Measurements from ENCODE around the gene SERPINA10.

SERPINA10 gene, protein sequence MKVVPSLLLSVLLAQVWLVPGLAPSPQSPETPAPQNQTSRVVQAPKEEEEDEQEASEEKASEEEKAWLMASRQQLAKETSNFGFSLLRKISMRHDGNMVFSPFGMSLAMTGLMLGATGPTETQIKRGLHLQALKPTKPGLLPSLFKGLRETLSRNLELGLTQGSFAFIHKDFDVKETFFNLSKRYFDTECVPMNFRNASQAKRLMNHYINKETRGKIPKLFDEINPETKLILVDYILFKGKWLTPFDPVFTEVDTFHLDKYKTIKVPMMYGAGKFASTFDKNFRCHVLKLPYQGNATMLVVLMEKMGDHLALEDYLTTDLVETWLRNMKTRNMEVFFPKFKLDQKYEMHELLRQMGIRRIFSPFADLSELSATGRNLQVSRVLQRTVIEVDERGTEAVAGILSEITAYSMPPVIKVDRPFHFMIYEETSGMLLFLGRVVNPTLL

DNA sequence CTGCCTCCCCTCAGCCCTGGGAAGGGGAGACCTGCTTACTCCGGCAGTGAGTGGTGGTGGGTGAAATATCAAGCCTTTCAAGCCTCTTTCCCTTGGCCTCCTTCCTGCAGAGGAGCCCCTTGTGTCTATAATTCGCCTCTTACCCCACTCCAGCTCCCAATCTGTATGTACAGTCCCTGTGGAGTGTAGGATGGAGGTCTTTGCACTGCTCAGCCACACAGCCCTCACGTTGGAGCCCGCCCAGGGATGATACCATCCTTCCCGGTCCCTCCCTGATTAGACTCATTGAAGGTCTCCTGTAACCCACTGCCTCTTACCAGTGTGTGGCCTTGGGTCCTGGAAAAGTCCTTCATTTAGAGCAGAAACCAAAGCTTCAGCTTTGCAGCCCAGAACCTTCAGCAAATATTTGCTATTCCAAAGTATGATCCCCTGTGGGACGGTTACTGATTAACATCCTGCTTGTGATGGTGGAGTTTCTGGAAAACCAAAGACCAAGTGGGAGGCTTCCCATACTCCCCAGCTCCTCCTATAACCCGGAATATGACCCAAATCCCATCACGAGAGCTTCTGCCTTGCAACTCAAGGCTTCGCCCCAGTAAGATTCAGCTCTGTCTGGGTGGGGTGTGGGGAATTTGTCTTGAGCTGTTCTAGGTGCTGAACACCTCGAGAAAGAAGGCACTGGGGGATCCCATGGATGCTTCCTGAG lies at the start of gene SERPINA10:
Gene SERPINA10, minus strand, starts transcription at position 397 of the 706 bp plus-strand sequence. CDS start 2,675 bp downstream, outside the sequence.
- DNase-seq (ENCODE audit: insufficient read length, low spot score) = no peak
- no peak for FAIRE-seq
- no peak for TF ChIP-seq CTCF (IDR thresholded peaks at IDR 0.05; ENCODE audit: insufficient read depth, missing control alignments)

DNA sequence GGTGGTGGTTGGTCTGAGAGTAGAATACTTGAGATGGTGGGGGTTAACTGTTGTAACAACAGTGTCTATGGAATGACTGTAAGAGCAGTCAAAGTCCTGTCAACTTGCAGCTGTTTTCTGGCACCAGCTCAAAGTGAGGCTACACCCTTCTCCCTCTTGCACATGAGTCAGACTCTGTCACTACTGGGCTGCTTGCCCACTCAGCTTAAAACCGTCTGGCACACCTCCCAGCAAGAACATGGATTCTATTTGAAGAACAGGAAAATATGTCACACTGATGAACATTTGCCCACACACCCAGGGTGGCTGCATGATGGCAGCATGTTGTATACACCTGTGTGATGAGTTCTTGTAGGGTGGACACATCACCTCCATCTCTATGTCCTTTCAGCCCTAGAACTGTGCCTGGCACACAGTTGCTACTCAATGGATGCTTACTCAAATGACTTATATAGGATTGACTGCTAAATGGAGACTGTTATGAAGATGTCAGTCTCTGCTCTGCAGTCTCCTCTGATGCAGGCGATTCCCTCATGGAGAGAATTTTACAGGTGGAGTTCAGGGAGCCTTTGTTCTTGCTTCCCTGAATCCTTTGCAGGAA lies 49.4 kb upstream of the SERPINA10 start:
- no peak for TF ChIP-seq CTCF (IDR thresholded peaks at IDR 0.05; ENCODE audit: insufficient read depth, missing control alignments)
- no peak for DNase-seq (ENCODE audit: insufficient read length, low spot score)

DNA sequence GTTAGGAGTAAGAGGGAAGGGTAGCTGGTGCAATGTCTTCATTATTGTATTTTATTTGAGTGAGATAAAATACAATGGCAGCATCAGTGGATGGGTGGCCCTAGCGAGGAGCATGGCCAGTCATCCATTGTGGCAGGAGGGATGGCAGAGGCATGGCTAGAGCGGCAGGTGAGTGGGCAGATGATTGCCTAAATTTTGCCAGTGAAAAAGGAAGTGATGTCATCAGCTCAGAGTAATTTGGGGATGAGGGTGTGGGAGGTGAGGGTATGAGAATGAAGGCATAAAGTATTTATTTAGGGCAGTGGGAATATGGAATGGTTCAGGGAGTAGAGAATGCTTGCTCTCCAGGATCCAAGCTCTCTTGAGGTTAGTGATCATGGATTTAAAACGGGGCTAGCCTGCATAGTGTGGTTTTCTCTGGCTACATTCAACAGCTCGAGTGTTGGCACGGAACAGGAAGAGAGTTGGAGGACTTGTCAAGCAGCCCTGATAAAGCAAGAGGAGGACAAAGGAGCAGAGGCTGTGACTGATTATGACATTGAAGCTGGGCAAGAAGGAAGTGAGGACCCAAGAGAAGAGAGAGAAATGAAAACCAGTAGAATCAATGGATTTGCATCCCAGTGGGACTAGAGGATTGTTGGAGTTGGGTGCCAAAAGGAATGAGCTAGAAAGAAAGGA lies 48.7 kb upstream of the SERPINA10 start:
- FAIRE-seq = no peak
- TF ChIP-seq CTCF (IDR thresholded peaks at IDR 0.05; ENCODE audit: insufficient read depth, missing control alignments) = no peak
- DNase-seq (ENCODE audit: insufficient read length, low spot score) = no peak

More for the DNA sequence above, 49.4 kb upstream of the SERPINA10 start:
- FAIRE-seq = no peak

DNA sequence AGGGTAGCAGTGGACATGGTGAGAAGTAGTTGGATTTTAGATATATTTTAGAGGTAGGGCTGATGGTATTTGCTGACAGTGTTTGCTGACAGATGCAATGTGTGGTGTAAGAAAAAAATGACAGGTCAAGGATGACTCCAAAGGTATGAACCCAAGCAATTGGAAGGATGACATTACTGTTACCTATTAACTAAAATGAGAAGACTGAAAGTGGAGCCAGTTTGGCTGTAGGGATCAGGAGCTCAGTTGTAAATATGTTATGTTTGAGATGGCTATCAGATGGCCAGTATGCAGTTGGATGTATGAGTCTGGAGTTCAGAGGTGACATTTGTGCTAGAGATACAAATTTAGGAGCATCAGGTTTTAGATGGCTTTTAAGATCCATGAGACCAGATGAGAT lies 47.5 kb upstream of the SERPINA10 start:
- TF ChIP-seq CTCF (IDR thresholded peaks at IDR 0.05; ENCODE audit: insufficient read depth, missing control alignments) = no peak
- no peak for FAIRE-seq
- DNase-seq (ENCODE audit: insufficient read length, low spot score) = no peak

GRCh38 chr14:94338023-94338422 lies 45.0 kb upstream of the SERPINA10 start:
- TF ChIP-seq CTCF (IDR thresholded peaks at IDR 0.05; ENCODE audit: insufficient read depth, missing control alignments) = no peak
- DNase-seq (ENCODE audit: insufficient read length, low spot score) (no peak), FAIRE-seq (no peak)

DNA sequence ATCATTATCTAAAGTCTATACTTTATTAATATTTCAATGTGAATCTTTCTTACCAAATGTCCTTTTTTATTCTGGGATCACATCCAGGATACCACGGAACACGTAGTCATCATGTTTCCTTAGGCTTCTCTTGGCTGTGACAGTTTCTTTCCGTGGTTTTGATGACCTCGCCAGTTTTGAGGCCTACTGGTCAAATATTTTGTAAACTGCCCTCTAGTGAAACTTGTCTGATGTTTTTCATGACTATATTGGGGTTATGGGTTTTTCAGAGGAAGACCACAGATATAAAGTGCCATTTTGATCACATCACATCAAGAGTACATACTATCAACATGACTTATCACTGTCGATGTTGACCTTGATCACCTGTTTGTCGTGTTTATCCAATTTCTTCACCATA lies 44.2 kb upstream of the SERPINA10 start:
- FAIRE-seq = no peak
- DNase-seq (ENCODE audit: insufficient read length, low spot score) = no peak
- no peak for TF ChIP-seq CTCF (IDR thresholded peaks at IDR 0.05; ENCODE audit: insufficient read depth, missing control alignments)
